GM12865 (cell line): ENCODE data around the gene KCNB1.

ENCODE experiments used
- DNase-seq: peaks from one replicate; pipeline ENCODE4 v3.0.0; 2010; ENCODE audit warnings: low read depth
- H3K4me3 ChIP-seq: 2 replicates; pipeline ENCODE4 v1.5.1; 2011; ENCODE audit warnings: mild to moderate bottlenecking, low read depth, low read length, control low read depth
- TF ChIP-seq, protein P1 (sequence below): IDR thresholded peaks from 2 replicates; pipeline ENCODE4 v1.5.1; 2011; ENCODE audit warnings: low read length, control low read depth, low read depth, inconsistent platforms; ENCODE audit not compliant: insufficient read depth; ENCODE audit errors: missing control alignments

Gene KCNB1

DNA sequence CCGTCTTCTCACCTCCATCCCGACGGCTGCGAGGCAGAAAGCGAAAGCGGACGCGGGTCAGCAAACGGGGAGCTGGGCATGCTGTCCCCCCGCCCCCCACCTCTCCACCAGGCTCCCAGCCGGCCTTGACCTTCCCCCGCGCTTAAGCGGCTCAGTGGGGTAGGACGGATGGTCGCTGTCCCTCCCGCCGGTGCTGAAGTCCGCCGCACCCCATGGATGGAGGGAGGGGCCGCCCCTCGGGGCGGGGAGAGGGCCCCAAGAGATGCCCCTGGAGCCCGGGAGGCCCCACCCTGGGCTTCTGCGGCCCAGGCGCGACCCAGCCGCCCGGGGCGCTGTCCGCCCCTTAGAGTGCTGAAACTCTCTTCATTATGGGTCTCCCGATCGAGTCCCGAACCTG, at the start of gene KCNB1:
TSS of gene KCNB1 (minus strand) at position 48 of the 397 bp plus-strand sequence. CDS start 188 bp downstream, outside the sequence.
- TF ChIP-seq, protein P1, sequence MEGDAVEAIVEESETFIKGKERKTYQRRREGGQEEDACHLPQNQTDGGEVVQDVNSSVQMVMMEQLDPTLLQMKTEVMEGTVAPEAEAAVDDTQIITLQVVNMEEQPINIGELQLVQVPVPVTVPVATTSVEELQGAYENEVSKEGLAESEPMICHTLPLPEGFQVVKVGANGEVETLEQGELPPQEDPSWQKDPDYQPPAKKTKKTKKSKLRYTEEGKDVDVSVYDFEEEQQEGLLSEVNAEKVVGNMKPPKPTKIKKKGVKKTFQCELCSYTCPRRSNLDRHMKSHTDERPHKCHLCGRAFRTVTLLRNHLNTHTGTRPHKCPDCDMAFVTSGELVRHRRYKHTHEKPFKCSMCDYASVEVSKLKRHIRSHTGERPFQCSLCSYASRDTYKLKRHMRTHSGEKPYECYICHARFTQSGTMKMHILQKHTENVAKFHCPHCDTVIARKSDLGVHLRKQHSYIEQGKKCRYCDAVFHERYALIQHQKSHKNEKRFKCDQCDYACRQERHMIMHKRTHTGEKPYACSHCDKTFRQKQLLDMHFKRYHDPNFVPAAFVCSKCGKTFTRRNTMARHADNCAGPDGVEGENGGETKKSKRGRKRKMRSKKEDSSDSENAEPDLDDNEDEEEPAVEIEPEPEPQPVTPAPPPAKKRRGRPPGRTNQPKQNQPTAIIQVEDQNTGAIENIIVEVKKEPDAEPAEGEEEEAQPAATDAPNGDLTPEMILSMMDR = no peak
- no peak within 1 kb of the TSS for H3K4me3 ChIP-seq
- peak; percentile 6 for DNase-seq

DNA sequence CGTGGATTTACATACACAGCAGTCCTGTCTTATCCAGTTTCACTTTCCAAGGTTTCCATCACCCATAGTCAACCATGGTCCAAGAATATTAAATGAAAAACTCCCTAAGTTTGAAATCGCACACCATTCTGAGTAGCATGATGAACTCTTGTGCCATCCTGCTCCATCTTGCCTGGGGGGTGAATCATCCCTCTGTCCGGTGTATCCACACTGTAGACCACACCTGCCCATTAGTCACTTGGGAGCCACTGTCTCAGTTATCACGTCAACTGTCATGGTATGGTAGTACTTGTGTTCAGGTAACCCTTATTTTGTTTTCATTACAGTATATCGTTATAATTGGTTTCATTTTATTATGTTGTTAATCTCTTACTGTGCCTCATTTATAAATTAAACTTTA, 47.0 kb upstream of the KCNB1 start:
- TF ChIP-seq, protein P1 = no peak
- no peak for DNase-seq
- H3K4me3 ChIP-seq = no peak overlapping the region

DNA sequence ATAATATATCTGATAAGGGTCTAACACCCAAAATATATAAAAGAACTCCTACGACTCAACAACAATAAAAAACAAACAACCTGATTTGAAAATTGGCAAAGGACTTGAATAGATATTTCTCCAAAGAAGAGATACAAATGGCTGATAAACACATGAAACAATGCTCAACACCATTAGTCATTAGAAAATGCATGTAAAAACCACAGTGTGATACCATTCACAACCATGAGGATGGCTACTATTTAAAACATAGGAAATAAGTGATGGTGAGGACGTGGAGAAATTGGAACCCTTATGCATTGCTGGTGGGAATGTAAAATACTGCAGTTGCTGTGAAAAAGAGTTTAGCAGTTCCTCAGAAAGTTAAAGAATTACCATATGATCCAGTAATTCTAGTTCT, 44.1 kb upstream of the KCNB1 start:
- H3K4me3 ChIP-seq = no peak overlapping the region
- no peak for DNase-seq
- TF ChIP-seq, protein P1 = no peak

DNA sequence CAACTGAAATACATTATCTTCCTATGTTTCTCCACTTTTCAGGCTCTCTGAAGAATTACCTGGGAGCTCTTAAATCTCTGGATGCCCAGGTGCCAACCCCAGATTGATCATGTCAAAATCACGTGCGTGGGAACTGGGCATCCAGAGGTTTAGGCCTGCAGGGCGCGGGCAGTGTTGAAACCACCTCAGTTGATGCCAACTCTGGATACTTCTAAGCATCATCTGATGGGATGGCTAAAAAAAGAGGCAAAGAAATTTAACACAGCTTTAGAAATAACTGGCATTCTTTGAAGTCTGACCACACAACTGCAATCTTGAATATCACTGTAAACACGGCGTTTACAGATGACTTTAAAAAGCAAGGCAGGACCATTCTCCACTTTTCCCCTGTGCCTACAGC, 43.6 kb upstream of the KCNB1 start:
- H3K4me3 ChIP-seq = no peak overlapping the region
- TF ChIP-seq, protein P1 = no peak
- no peak for DNase-seq

DNA sequence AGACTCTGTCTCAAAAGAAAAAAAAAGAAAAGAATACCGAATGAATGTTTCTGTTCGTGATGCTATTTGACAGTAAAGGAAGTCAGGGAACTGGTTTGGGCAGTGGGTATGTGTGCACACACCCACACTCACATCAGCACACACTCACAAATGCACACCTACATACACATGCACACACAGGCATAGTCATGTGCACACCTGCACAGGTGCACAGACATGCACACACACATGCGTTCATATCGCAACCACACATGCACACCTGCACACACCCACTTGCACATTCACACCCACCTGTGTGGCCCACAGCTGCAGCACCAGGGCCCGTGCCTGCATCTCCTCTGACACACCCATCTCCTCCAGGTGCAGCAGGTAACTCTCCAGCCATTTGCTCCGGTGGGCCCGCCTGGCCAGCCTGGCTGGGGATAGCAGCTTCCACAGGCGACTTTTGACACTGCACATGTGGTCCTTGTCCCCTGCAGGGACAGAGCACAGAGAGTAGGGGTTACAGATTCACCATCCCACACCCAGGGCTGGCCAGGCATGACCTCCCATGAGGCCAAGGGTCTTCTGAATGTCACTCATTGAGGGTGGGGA, 41.4 kb upstream of the KCNB1 start:
- no peak for DNase-seq
- no peak overlapping the region for H3K4me3 ChIP-seq
- TF ChIP-seq, protein P1 = no peak

DNA sequence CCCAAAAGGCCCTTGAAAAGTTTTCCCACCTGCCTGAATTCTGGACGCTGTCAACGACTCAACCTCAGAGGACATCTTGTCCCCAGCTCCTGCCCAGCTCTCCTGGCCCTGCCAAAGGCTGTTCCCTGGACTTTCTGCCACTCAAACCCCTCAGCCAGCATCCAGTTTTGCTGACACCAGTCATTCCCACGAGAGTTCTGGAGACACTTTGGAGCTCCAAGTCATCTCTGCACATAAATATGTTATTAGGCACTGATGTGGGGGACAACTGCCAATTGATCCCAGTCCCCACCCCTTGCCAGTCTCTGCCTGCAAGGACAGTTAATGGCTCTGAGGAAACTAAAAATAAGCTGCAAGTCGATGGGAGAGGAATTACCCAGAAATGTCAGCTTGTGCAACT, 38.9 kb upstream of the KCNB1 start:
- no peak for DNase-seq
- TF ChIP-seq, protein P1 = no peak
- no peak overlapping the region for H3K4me3 ChIP-seq

- TF ChIP-seq, protein P1 = no peak
- H3K4me3 ChIP-seq = no peak overlapping the region
- DNase-seq = no peak
Observed at GRCh38 chr20:49519777-49520359, 37.4 kb upstream of the KCNB1 start.
